K562 (cell line): ENCODE measurements around the gene ALDH1A2. TPM values are rescaled to one million over a fixed set of nuclear protein-coding genes. Genes with fewer than 3 reads are reported as not detected.

Experiments used
- ATAC-seq: fragments of 200-7000 bp; cut with Tn5 transposase; 3 replicates; pipeline ENCODE4 v1.9.1; 2020; ENCODE audit warnings: moderate library complexity
- BruUV-seq: library from RNA; stranded (reverse); fragments of 400-500 nt; replicated peaks from 2 replicates; lab custom pipeline; 2021; lab: Mats Ljungman, UMichigan
- CTCF ChIA-PET: fragments of 300-600 bp; formaldehyde crosslinking; extraction: SDS; loops from one replicate; lab custom pipeline; 2021; ENCODE audit warnings: low intra/inter-chr PET ratio; lab: Yijun Ruan, JAX
- POLR2A ChIA-PET: fragments of 300-600, 350-650 bp; sonication (Branson Sonifier 250); formaldehyde crosslinking; extraction: SDS; loops from one replicate; lab custom pipeline; 2021; ENCODE audit warnings: antibody characterized with exemption, inconsistent platforms; lab: Yijun Ruan, JAX
- DNase-seq, 4 experiments: peaks; one replicate each; pipeline versions ENCODE4 v3.0.0 to v3.0.0-alpha.2; 2011 to 2018; ENCODE audit warnings: low spot score in 3 of 4, mixed read lengths in 3 of 4; ENCODE audit errors: extremely low read depth in 1 of 4
- FAIRE-seq: peaks from 2 replicates; lab custom pipeline; 2011; peaks lifted over from hg19 to GRCh38; lab: Jason Lieb, UNC
- H2AFZ ChIP-seq: 2 replicates; pipeline ENCODE4 v1.6.0; 2011; ENCODE audit warnings: low read depth, low read length, control low read depth, inconsistent platforms
- H3K27ac ChIP-seq: fragments of 200-600 bp; 3 replicates; pipeline ENCODE4 v1.8.0; 2011; ENCODE audit warnings: low read depth, mild to moderate bottlenecking, control low read depth, inconsistent platforms, low read length, moderate library complexity, mixed read lengths; ENCODE audit errors: extremely low read depth
- H3K27me3 ChIP-seq, 2 experiments: fragments of 300-600 bp in 1 of 2; 2 replicates in 1 of 2; 3 replicates in 1 of 2; pipeline versions ENCODE4 v1.6.0 to v1.8.0; 2011; ENCODE audit warnings: inconsistent platforms in 2 of 2, low read length in 2 of 2, mild to moderate bottlenecking in 1 of 2, mixed read lengths in 1 of 2, moderate library complexity in 1 of 2; ENCODE audit not compliant: control insufficient read depth in 2 of 2, insufficient read depth in 2 of 2
- H3K36me3 ChIP-seq: fragments of 300-600 bp; 3 replicates; pipeline ENCODE4 v1.8.0; 2011; ENCODE audit warnings: mild to moderate bottlenecking, low read length, inconsistent platforms; ENCODE audit not compliant: control insufficient read depth, insufficient read depth
- H3K4me1 ChIP-seq, 2 experiments: fragments of 200-600 bp in 1 of 2; replicated peaks in 1 of 2; 2 replicates in 1 of 2; 3 replicates in 1 of 2; pipeline versions ENCODE4 v1.5.1 to v1.8.0; 2011; ENCODE audit warnings: inconsistent platforms in 2 of 2, low read length in 2 of 2, mild to moderate bottlenecking in 1 of 2, mixed read lengths in 1 of 2, moderate library complexity in 1 of 2; ENCODE audit not compliant: control insufficient read depth in 2 of 2, insufficient read depth in 2 of 2
- H3K4me2 ChIP-seq: 2 replicates; pipeline ENCODE4 v1.6.1; 2011; ENCODE audit warnings: low read length, control low read depth, inconsistent platforms, mixed read lengths; ENCODE audit not compliant: insufficient read depth
- H3K4me3 ChIP-seq: fragments of 200-600 bp; sonication (generic), shearing (Covaris generic); 2 replicates; pipeline ENCODE4 v1.5.1; 2016; ENCODE audit warnings: control low read depth, inconsistent platforms
- H3K79me2 ChIP-seq: fragments of 200-600 bp; 3 replicates; pipeline ENCODE4 v1.8.0; 2011; ENCODE audit warnings: low read length, inconsistent platforms; ENCODE audit not compliant: control insufficient read depth, insufficient read depth
- H3K9ac ChIP-seq, 2 experiments: 2 replicates each; pipeline versions ENCODE4 v1.6.0 to v1.6.1; 2011; ENCODE audit warnings: low read depth in 2 of 2, low read length in 2 of 2, control low read depth in 1 of 2, inconsistent platforms in 1 of 2, mild to moderate bottlenecking in 1 of 2, mixed read lengths in 1 of 2; ENCODE audit not compliant: insufficient read depth in 1 of 2
- H3K9me1 ChIP-seq: one replicate; pipeline ENCODE4 v1.6.0; 2011; ENCODE audit warnings: inconsistent platforms, mild to moderate bottlenecking, low read length, moderate library complexity; ENCODE audit not compliant: control insufficient read depth, insufficient read depth
- H3K9me3 ChIP-seq: replicated peaks from 2 replicates; pipeline ENCODE4 v1.5.1; 2011; ENCODE audit warnings: low read depth, low read length, inconsistent platforms; ENCODE audit not compliant: control insufficient read depth, insufficient read depth
- H4K20me1 ChIP-seq: replicated peaks from 2 replicates; pipeline ENCODE4 v1.6.1; 2011; ENCODE audit warnings: low read length, inconsistent platforms, mixed read lengths; ENCODE audit not compliant: control insufficient read depth, insufficient read depth
- ADNP ChIP-seq: fragments of 200-800 bp; sonication (Bioruptor generic); IDR thresholded peaks from 2 replicates; pipeline ENCODE4 v1.6.1; 2016; ENCODE audit warnings: missing genetic modification characterization, missing compliant biosample characterization
- HNRNPLL ChIP-seq: fragments of 200-400 bp; formaldehyde crosslinking; IDR thresholded peaks from 2 replicates; pipeline ENCODE4 v1.6.1; 2017; ENCODE audit warnings: low read length, low read depth, mild to moderate bottlenecking; ENCODE audit not compliant: poor library complexity, severe bottlenecking
- MTA2 ChIP-seq: fragments of 450-650 bp; IDR thresholded peaks from 2 replicates; pipeline ENCODE4 v1.6.1; 2016; ENCODE audit warnings: low read depth
- POLR2H ChIP-seq: IDR thresholded peaks from 2 replicates; pipeline ENCODE4 v1.6.1; 2016; ENCODE audit warnings: missing genetic modification characterization, low read depth, mild to moderate bottlenecking, control low read depth, missing compliant biosample characterization, moderate library complexity
- SMAD1 ChIP-seq: fragments of 150-350 bp; IDR thresholded peaks from 2 replicates; pipeline ENCODE4 v1.6.1; 2014; ENCODE audit warnings: low read length, low read depth; ENCODE audit not compliant: partially characterized antibody
- SP1 ChIP-seq: sonication (generic); formaldehyde crosslinking; IDR thresholded peaks from 2 replicates; pipeline ENCODE4 v1.8.1; 2022; ENCODE audit warnings: mild to moderate bottlenecking, missing genetic modification reagents
- ZNF41 ChIP-seq: fragments of 250-450 bp; sonication (Bioruptor Pico); conservative IDR thresholded peaks from 2 replicates; pipeline ENCODE4 v1.4.0; 2020; ENCODE audit warnings: mild to moderate bottlenecking
- ZNF436 ChIP-seq: fragments of 250-450, 450-650 bp; sonication (Bioruptor Pico); formaldehyde crosslinking; IDR thresholded peaks from 2 replicates; pipeline ENCODE4 v1.7.0; 2020; ENCODE audit warnings: mild to moderate bottlenecking
- WGBS: fragments of 100-300 bp; shearing (Covaris generic); methylation state at CpG from one replicate; pipeline ENCODE4 v1.1.6; 2016; ENCODE audit warnings: low coverage, mixed read lengths; ENCODE audit not compliant: insufficient coverage; ENCODE audit errors: missing lambda C conversion rate; 5-methylcytosine and 5-hydroxymethylcytosine counted together
- in situ Hi-C: fragments of 300-500 bp; cut with MboI; formaldehyde crosslinking; loops from 4 replicates; pipeline ENCODE4 v1.15.0; 2018; ENCODE audit warnings: inconsistent platforms, mixed read lengths
- intact Hi-C: fragments of 100-400 bp; cut with micrococcal nuclease; formaldehyde crosslinking; loops from 2 replicates; pipeline ENCODE4 v1.14.2; 2022
- polyA plus RNA-seq, 8 experiments: library from polyadenylated mRNA; depleted of rRNA in 4 of 8; stranded (reverse) in 5 of 8; unstranded in 3 of 8; fragments of >200 nt; fragmentation: Nextera tagmentation in 2 of 8; fragmentation: Illumina TruSeq in 1 of 8; extraction: Ambion mirVana in 2 of 8; extraction: Trizol in 1 of 8; gene quantifications; 2 replicates each; pipeline versions ENCODE4 v1.2.1 to v1.2.3, GENCODE V29; 2011 to 2014; ENCODE audit warnings: inconsistent platforms in 1 of 8, missing spikeins in 1 of 8
- total RNA-seq, 7 experiments: library from RNA; depleted of rRNA in 6 of 7; stranded (reverse); fragments of >200 nt in 6 of 7; fragmentation: Illumina TruSeq in 2 of 7; extraction: Trizol in 2 of 7; gene quantifications; 2 replicates each; pipeline versions ENCODE4 v1.2.1 to v1.2.3, GENCODE V29; 2011 to 2021; ENCODE audit warnings: low replicate concordance in 1 of 7
- TF ChIP-seq, protein P1 (sequence below): fragments of 250-450 bp; sonication (Bioruptor Pico); IDR thresholded peaks from 2 replicates; pipeline ENCODE4 v1.4.0; 2020

The ALDH1A2 gene
- total and polyA plus RNA-seq, 9 of the 15 experiments (the other 6 are each of a cell fraction or from before 2014, with no cell fraction given): 115 to 393 (median 333) TPM

DNA sequence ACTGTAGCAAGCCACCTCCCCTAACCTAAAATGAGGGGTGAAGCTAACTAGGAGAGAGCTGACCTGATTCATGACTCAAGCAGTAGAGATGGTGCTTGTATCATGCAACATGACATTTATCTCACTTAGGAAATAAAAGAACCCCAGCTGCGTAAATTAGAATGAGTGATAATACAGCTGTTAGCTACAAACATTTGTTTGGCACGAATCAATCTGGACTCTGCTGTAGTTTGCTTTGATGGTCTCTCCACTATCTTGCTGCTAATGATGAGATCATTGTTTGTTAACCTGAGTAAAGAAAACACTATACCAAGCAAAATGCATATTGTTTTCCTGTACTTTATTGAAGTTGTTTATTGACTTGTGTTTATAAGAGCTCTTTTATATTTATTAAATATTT, 92.6 kb downstream of the ALDH1A2 start:
- H4K20me1 ChIP-seq: no peaks in the 10 kb centered on the region

DNA sequence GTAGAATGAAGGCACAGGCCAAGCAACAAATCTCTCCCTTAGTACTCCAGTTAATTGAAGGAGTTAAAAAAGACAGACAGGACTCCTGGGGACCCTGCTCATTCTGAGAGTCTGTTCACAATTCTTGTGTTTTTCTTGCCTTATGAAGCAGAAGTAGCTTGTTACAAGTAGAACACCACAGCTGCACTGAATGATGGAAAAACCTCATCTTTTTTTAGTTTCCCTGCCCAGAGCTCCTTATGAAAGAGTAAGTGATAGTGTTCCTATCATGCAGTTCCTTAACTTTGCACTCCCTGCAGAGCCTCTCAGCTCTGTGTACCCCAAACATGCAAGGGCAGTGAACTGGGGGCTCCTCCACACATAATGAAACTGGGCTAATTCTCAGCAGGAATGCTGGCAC, 95.5 kb downstream of the ALDH1A2 start:
- ATAC-seq (no peak), DNase-seq (no peak), FAIRE-seq (no peak)
- H3K9me1 ChIP-seq: peaks cover 2% of the 10 kb centered on the region
- POLR2A ChIA-PET: interaction anchor here (0.7 to 0.8 kb wide), 4 partner anchors 9 to 95 kb away, joined by 3 to 5 read pairs (median 4); no protein-coding TSS in a partner anchor
- no peak overlapping the region for H3K9ac ChIP-seq
- no peak overlapping the region for H3K27ac ChIP-seq
- in situ Hi-C loops: no loop called here
- H3K4me1 ChIP-seq: no peaks in the 10 kb centered on the region
- H3K4me3 ChIP-seq: no peak overlapping the region
- CTCF ChIA-PET: interaction anchor here (0.8 to 2.5 kb wide), 2 partner anchors 96 to 212 kb away, joined by 3 to 13 read pairs; no protein-coding TSS in a partner anchor
- BruUV-seq: no TSS peak
- no peaks in the 10 kb centered on the region for H3K79me2 ChIP-seq
- H3K27me3 ChIP-seq: no peaks in the 10 kb centered on the region
- H2AFZ ChIP-seq: no peak overlapping the region
- H3K9me3 ChIP-seq: no peaks in the 10 kb centered on the region
- no peak overlapping the region for H3K4me2 ChIP-seq
- no peaks in the 10 kb centered on the region for H4K20me1 ChIP-seq
- intact Hi-C loops: loop anchor here (5.0 kb wide), 1 partner anchor 97 kb away; the partner anchor contains the start of gene ALDH1A2
- peaks cover 67% of the 10 kb centered on the region for H3K36me3 ChIP-seq
- no peak for TF ChIP-seq ADNP (tag)
- TF ChIP-seq HNRNPLL: no peak
- TF ChIP-seq ZNF41 (CRISPR knock-in tag): no peak
- TF ChIP-seq, protein P1, sequence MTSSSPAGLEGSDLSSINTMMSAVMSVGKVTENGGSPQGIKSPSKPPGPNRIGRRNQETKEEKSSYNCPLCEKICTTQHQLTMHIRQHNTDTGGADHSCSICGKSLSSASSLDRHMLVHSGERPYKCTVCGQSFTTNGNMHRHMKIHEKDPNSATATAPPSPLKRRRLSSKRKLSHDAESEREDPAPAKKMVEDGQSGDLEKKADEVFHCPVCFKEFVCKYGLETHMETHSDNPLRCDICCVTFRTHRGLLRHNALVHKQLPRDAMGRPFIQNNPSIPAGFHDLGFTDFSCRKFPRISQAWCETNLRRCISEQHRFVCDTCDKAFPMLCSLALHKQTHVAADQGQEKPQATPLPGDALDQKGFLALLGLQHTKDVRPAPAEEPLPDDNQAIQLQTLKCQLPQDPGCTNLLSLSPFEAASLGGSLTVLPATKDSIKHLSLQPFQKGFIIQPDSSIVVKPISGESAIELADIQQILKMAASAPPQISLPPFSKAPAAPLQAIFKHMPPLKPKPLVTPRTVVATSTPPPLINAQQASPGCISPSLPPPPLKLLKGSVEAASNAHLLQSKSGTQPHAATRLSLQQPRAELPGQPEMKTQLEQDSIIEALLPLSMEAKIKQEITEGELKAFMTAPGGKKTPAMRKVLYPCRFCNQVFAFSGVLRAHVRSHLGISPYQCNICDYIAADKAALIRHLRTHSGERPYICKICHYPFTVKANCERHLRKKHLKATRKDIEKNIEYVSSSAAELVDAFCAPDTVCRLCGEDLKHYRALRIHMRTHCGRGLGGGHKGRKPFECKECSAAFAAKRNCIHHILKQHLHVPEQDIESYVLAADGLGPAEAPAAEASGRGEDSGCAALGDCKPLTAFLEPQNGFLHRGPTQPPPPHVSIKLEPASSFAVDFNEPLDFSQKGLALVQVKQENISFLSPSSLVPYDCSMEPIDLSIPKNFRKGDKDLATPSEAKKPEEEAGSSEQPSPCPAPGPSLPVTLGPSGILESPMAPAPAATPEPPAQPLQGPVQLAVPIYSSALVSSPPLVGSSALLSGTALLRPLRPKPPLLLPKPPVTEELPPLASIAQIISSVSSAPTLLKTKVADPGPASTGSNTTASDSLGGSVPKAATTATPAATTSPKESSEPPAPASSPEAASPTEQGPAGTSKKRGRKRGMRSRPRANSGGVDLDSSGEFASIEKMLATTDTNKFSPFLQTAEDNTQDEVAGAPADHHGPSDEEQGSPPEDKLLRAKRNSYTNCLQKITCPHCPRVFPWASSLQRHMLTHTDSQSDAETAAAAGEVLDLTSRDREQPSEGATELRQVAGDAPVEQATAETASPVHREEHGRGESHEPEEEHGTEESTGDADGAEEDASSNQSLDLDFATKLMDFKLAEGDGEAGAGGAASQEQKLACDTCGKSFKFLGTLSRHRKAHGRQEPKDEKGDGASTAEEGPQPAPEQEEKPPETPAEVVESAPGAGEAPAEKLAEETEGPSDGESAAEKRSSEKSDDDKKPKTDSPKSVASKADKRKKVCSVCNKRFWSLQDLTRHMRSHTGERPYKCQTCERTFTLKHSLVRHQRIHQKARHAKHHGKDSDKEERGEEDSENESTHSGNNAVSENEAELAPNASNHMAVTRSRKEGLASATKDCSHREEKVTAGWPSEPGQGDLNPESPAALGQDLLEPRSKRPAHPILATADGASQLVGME: no peak
- TF ChIP-seq MTA2: no peak
- TF ChIP-seq SMAD1: no peak
- no peak for TF ChIP-seq SP1 (CRISPR knock-in tag)

More for the DNA sequence above, 92.6 kb downstream of the ALDH1A2 start:
- H3K9ac ChIP-seq: no peak overlapping the region
- no peaks in the 10 kb centered on the region for H3K79me2 ChIP-seq
- H3K4me2 ChIP-seq: no peak overlapping the region
- no peaks in the 10 kb centered on the region for H3K4me1 ChIP-seq
- no peak for TF ChIP-seq ZNF436
- TF ChIP-seq POLR2H: 0 out of 2 replicates have a peak, but pooled peaks have one; percentile 23
- no peak overlapping the region for H3K4me3 ChIP-seq
- DNase-seq (no peak), FAIRE-seq (no peak), ATAC-seq (no peak)
- H3K27me3 ChIP-seq: no peaks in the 10 kb centered on the region
- WGBS: 93% methylated on average over 2 of the region's 2 CpGs
- ChIA-PET POLR2A (interaction anchor here (1.0 to 2.0 kb wide), 4 partner anchors 9 to 79 kb away, joined by 3 to 8 read pairs (median 4); no protein-coding TSS in a partner anchor), CTCF (no interaction called here)
- in situ Hi-C loops (no loop called here), intact Hi-C loops (no loop called here)
- H3K36me3 ChIP-seq: peaks cover 40% of the 10 kb centered on the region; the same call in 1 of the 3 replicates
- no TSS peak for BruUV-seq
- H3K9me3 ChIP-seq: no peaks in the 10 kb centered on the region
- no peak overlapping the region for H3K27ac ChIP-seq
- H3K9me1 ChIP-seq: peaks cover 2% of the 10 kb centered on the region
- H2AFZ ChIP-seq: no peak overlapping the region
